Measurements from ENCODE around the gene VWA7.
"Not testable (repeated sequence)": the region's sequence is repeated elsewhere in the genome, so short reads cannot be mapped to it uniquely, and the experiment has no call there.

- TF ChIP-seq CTCF (IDR thresholded peaks at IDR 0.05; ENCODE audit: borderline replicate concordance, extremely low read depth, low read length, poor library complexity, severe bottlenecking); EZH2 (IDR thresholded peaks at IDR 0.05; ENCODE audit: borderline replicate concordance, low read depth, low read length, severe bottlenecking): not testable (repeated sequence)
These were observed 43.3 kb upstream of the VWA7 start for GRCh38 chr6:31820399-31820798.

All from DND-41 (cell line).